ENCODE results near the gene HSP90AB1.
A peak's percentile ranks its signal among the peaks of the same experiment; 100 is the strongest.

Gene HSP90AB1

DNA sequence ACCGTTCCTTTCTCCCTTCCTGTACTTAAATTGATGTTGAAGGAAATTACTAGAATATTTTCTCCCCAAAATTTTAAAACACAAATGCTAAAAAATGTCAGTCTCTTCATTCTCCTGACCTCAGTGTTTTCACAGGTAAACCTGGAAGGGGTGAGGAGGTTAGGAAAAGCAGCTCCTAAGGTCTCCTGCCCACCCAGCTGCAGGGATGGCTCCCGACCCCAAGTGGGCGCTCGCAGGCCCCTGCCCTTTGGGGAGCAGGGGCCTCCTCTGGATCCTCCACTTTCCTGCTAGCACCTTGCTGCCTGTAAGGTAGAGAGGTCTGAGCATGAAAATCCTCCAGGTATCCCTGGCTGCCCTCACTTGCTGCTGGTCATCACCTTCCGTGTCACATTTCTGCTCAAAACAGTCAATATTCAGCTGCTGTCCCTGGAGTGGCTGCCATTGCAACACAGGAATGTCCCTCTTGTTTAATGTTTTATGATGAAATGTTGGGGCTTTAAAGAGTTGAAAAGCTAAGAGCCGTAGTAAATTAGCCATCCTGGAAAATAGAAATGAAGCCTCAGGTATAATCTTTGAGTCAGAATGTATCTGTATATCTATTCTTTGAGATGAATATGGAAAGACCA is 10.9 kb upstream of the HSP90AB1 start:
- no peak for DNase-seq

GRCh38 chr6:44237021-44237812 is 9.7 kb upstream of the HSP90AB1 start:
- peak; percentile 90 to 92 for DNase-seq

DNA sequence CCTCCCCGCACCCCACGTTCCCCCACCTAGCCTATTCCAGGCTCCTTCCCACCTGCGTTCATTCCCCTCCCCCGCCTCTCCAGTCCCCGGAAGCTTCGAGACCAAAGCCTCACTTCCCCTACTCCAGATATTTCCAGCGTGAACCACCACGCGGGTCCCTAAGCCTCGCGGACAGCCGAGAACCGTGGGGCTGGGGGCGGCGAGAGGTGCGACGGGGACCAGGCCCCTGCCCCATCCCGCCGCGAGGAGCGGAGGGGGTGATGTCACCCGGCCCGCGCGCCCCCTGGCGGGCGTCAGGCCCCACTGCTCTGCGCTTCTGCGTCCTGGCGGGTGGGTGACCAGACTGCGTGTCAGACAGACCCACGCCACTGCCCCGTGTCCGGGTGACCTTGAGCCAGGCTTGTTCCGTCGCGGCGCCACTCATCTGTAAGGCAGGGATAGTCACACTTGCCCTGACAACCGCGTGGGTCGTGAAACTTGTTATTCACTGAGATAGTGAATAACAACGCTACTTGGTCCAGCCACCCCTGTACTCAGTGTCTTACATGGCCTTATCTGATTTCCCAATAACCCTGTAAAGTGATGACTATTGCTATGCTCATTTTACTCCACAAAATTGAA is 9.0 kb upstream of the HSP90AB1 start:
- peak; percentile 82 to 84 for DNase-seq

GRCh38 chr6:44238687-44239350 is 8.1 kb upstream of the HSP90AB1 start:
- no peak for DNase-seq

DNA sequence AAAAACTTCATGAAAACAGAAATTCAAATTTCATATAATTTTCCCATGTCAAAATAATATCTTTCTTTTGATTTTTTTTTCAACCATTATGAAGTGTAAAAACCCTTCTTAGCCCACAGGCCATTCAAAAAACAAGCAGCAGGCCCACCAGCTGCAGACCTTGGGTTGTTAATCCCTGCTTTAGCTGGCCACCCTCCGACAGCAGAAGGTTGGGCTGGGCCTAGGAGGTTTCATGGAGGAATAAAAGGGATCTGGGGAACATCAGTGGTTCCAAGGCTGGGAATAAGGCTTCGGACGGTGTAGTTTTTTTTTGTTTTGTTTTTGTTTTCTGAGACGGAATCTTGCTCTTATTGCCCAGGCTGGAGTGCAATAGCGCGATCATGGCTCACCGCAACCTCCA is 3.6 kb upstream of the HSP90AB1 start:
- DNase-seq = no peak

DNA sequence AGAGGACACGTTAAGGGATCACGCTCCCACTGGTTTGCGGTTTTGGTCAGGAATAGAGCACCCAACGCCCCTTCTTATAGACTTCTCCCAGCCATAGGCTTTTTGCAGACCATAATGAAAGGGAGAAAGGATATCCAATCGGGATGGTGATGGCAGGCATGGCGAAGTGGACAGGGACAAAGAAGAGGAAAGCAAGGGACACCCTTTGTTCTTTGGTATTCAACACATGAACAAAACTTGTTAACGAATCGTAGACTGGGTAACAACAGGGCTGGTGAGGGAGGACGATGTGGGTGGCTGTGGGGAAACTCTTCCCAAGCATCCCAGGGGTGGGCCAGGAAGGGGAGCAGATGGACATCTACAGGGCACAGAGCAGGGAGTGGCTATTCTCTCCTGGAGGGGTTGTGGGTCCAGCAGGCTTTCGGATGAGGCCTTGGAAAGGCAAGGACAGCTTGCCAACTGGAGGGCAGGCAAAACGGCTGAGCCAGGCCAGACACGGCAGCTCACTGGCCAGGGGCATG is 1.4 kb upstream of the HSP90AB1 start:
- DNase-seq = no peak

GRCh38 chr6:44245912-44246662 is 814 bp upstream of the HSP90AB1 start:
- peak; percentile 68 to 82 for DNase-seq

GRCh38 chr6:44247338-44248302 is 719 bp downstream of the HSP90AB1 start:
- DNase-seq = peak; percentile 74 to 84

GRCh38 chr6:44248579-44248978 is 1.7 kb downstream of the HSP90AB1 start:
- no peak for DNase-seq

DNA sequence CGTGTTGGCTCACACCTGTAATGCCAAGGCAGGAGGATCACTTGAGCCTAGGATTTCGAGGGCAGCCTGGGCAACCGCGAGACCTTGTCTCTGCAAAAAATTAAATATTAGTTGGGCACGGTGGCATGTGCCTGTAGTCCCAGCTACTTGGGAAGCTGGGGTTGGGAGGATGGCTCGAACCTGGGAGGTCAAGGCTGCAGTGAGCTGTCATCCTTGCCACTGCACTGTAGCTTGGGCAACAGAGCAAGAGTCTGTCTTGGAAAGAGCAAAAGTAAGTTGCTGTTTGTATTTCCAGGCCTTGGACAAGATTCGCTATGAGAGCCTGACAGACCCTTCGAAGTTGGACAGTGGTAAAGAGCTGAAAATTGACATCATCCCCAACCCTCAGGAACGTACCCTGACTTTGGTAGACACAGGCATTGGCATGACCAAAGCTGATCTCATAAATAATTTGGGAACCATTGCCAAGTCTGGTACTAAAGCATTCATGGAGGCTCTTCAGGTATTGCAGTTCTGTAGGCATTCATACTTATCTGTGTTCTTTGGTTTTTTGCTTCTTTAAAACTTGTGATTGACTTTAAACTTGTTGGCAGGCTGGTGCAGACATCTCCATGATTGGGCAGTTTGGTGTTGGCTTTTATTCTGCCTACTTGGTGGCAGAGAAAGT is 2.3 kb downstream of the HSP90AB1 start:
- DNase-seq = no peak

- DNase-seq = no peak
Observed at GRCh38 chr6:44250067-44250717, 3.3 kb downstream of the HSP90AB1 start.

- DNase-seq = no peak
Observed at GRCh38 chr6:44250718-44251123, 3.8 kb downstream of the HSP90AB1 start.

DNA sequence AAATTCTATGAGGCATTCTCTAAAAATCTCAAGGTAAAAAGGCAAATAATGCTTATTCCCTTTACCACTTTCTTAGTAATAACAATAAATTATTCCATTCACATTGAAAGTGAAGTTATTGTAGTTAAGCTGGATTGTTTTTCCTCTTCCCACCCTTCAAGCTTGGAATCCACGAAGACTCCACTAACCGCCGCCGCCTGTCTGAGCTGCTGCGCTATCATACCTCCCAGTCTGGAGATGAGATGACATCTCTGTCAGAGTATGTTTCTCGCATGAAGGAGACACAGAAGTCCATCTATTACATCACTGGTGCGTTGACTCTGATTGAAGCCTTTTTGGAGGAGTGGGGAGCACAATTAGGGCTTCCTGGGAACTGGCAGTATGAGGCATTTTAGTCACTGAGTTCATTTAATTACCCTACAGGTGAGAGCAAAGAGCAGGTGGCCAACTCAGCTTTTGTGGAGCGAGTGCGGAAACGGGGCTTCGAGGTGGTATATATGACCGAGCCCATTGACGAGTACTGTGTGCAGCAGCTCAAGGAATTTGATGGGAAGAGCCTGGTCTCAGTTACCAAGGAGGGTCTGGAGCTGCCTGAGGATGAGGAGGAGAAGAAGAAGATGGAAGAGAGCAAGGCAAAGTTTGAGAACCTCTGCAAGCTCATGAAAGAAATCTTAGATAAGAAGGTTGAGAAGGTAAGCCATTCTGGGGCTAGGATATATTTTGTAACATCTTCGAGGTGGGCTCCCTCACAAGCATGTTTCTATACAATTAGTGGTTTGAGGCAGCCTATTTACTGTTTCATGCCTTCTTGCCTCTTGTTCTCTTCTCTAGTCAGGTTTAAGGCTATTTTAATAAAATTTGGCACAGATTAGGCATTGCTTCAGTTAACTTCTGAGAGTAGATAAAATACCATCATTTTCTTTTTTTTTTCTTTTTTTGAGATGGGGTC is 4.9 kb downstream of the HSP90AB1 start:
- no peak for DNase-seq

DNA sequence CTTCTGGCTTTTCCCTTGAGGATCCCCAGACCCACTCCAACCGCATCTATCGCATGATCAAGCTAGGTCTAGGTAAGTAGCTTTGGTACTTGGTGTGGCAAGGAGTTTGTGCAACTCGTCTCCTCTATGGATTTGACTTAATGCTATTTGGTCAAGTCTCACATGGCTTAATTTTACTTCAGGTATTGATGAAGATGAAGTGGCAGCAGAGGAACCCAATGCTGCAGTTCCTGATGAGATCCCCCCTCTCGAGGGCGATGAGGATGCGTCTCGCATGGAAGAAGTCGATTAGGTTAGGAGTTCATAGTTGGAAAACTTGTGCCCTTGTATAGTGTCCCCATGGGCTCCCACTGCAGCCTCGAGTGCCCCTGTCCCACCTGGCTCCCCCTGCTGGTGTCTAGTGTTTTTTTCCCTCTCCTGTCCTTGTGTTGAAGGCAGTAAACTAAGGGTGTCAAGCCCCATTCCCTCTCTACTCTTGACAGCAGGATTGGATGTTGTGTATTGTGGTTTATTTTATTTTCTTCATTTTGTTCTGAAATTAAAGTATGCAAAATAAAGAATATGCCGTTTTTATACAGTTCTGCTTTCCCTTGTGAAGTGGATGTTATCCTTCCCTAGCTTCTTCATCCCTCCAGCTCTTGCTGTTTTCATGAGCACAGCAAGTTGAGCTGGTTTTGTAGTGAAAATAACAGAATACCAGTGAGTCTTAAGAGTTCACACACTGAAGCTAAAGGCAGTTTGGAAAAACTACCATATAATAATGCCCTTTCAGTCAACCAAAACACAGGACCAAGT is 6.6 kb downstream of the HSP90AB1 start:
- peak in 1 of 2 donors; percentile 53 for DNase-seq

DNA sequence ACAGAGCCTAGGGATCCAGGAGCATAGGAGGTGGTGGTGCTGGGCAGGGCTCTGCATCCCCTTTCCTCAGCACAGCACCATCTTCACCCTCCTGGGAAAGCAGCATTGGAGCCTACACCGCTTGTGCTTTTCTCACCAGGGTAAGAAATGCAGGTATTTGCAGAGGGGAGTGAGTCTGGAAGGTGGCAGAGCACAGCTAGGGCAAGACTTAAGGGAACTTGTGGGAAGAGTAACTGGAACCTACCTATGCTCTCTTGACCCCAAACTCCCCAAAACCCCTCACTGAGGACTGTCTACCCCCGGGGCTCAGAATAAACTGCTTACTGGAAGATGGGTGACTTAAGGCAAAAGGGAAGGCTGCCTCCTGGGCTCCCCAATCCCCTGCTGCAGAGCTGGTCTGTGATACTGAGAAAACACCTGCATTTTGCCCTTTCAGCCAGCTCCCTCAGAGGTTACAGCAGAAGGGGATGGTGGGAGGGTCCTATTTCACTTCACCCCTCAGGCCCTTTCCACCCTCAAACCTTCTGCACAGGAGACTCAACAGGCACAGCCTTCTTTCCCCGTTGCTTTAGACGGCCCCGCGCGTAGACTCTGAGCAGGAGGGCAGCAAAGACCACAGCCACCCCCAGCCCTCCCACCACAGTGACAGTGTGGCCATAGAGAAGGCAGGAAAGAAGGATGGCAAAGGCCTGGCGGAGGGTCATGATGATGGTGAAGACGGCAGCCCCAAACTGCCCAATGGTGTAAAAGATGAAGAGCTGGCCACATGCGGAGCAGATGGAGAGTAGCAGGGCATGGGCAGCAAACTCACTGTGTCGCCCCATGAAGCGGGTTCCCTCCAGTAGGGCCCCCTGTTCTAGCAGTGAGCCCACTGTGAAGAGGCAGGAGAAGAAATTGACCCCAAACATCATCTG is 7.5 kb downstream of the HSP90AB1 start:
- no peak for DNase-seq

DNA sequence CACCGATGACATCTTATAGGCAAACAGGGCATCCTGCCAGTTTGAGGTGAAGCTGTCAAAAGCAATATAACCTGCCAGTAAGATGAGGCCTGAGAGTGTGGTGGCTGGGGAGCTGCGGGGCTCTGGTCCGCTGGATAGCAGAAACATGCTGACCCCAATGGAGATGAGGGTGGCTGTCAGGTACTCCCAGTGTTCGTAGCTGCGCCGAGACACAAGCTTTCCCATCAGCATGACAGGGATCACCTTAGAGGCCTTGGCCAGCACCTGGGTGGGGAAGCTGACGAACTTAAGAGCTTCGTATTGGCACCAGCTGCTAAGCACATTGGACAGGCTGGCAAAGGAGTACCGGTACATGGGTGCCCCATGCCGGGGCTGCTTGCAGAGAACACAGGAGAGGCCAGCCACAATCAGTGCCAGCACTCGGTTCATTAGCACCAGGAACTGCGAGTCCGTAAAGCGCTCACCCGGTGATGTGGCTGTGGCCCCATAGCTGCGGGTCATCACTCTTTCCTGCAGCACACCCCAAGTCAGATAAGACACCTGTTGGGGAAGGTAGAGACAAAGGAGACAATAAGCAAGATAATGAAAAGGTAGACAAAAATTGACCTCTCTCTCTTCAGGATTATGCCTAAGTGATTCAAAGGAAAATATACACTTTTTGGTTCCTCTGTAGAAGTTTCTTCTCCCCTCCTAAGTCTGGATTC is 8.4 kb downstream of the HSP90AB1 start:
- no peak for DNase-seq

Measured in inflammatory macrophage (primary cell).